Activated CD4-positive, alpha-beta T cell treated with anti-CD3 and anti-CD28 coated beads, Interleukin-2, amount 50 U/mL, for 24 hours (primary cell): ENCODE results near the gene KDM4B.

Experiments
- DNase-seq, 2 donors: peaks; one replicate each; pipeline ENCODE4 v3.0.0-alpha.2; 2020; ENCODE audit warnings: low read depth in 1 of 2, low spot score in 1 of 2

Gene KDM4B

DNA sequence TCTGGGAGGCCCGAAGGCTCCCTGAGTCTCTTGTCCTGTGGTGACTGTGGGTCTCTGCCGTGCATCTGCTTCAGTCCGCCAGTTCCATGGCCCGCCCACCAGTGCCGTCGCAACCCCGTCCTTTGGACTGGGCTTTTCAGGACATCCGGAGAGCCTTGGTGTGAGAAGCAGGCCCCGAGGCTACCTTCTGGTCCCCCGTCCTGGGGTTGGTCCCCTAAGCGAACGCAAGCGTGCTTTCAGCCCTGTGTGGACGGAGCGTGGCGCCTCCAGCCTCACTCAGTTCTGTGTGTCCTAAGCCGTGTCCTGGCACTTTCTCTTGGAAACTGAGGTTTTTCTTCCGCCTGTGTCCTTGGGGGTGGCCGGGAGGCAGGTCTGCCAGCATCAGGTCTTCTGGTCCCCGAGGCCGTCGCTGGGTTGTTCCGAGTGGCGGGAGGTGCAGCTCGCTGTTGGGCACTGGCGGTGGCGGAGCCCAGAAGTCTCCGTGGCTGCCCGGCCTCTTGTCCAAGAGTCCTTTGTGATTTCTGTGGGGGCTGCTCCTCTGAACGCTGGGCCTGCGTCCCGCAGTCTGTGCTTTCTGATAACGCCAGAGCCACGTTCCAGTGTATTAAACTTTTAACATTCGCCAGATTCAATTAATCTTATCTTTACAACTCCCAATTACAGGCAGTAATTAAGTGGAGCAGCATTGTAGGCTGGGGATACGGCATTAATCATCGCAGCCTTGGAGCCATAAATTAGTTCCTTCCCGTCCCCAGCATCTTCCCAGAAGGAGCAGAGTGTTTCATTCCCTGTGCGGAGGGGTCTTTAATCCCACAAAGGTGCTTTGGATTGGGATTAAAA is 99.5 kb downstream of the KDM4B start:
- no peak for DNase-seq

DNA sequence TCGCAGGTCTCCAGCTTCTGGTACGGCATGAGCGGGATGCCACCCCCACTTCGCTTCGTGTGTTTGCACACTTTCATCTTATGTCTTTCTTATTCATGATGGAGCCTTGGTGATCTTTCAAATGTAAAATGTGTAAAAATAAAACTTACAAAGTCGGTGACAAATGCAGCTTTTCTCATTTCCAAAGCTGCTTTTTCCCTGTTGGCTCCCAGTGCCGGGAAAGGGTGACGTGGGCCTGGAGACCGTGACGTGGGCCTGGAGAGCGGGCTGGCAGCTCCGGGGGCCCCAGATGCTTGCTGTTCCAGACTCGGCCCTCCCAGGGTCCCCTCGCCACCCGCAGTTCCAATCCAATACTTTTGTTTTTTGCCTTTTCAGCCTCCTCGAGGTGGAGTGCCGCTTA is 101.4 kb downstream of the KDM4B start:
- no peak for DNase-seq

DNA sequence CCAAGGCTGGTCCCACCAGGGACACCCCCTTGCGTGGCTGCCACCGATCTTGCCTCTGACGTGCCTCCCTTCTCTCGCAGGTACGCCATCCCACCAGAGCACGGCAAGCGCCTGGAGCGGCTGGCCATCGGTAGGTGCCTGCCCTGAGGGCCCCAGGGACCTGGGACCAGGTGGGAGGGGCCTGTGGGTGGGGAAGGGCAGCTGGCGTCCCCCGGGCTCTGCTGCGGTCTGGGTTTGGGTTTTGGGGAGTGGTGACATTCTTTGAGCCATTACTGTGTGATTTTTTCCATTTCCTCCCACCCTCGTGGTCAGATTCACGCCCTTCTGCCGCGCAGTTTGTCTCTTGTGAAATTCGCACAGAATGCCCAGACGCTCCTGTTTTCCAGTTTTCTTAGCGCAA is 102.0 kb downstream of the KDM4B start:
- DNase-seq, result no peak

DNA sequence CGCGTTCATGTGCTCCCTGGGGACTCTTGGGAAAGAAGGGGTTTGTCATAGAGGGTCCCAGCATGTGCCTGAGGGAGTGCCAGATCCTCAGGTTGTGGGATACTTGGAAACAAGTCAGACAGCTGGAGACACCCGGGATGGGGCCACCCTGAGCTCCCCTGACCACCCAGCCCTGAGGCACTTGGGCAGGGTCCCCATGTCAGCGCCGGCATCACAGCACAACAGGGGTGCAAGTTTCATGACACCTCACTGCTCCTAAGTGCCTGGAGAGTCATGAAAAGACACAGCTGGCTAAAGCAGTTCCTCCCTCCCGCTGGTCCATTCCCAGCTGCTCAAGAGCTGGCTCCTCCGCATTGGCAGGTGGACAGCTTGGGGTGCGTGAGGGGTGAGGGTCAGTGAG is 102.7 kb downstream of the KDM4B start:
- DNase-seq, result no peak

GRCh38 chr19:5072115-5072514 is 103.2 kb downstream of the KDM4B start:
- no peak for DNase-seq

DNA sequence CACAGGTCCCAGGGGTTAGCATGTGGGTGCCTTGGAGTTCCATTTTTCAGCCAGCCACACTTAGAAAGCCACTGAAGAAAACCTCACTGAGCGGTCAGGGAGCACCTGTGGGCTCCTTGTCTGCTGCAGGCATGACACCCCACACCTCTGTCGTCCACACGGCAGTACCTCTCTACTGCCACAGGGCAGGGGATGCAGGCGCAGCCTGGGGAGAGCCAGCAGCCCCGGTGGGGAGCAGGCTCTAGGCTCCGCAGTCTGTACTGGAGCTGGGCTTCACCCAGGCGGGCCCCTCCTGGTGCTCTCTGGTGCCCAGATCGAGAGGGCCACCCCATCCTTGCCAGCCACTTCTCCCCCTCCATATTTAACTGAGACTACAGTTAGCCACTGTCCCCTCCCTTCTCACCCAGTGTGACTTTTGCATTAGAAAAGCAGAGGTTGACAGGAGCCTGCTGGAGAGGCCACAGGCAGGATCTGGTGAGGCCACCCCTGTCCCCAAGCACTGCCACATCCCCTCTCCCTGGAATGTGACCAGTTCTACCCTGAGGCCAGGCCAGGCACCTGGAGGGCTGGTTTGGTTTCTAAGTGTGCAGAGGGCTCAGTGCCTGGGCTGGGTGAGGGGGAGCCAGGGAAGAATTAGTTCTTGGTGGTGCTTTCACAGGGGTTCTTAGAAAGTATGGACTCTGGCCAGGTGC is 104.4 kb downstream of the KDM4B start:
- DNase-seq, result no peak

GRCh38 chr19:5074407-5074806 is 105.5 kb downstream of the KDM4B start:
- DNase-seq, result no peak

DNA sequence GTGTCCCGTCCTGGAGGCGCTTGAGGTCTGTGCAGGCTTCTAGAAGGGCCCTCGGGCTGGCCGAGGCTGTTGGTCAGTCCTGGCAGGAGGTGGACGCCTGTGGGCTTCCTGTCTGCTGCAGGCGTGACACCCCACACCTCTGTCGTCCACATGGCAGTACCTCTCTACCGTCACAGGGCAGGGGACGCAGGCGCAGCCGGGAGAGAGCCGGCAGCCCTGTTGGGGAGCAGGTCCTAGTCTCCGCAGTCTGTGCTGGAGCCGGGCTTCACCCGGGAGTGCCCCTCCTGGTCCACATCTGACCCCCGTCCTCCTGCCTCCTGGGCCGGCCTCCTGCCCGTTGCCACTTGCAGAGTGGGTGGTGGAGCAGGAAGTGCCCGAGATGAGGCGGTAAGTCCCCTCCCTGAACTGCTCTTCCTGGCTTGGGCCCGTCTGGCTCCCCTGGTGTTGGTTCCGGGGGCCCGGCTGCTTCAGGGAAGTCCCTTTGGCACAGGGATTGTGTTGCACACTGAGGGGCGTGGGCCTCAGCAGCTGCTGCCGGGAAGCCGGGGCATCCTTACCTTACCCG is 106.0 kb downstream of the KDM4B start:
- DNase-seq, result no peak

DNA sequence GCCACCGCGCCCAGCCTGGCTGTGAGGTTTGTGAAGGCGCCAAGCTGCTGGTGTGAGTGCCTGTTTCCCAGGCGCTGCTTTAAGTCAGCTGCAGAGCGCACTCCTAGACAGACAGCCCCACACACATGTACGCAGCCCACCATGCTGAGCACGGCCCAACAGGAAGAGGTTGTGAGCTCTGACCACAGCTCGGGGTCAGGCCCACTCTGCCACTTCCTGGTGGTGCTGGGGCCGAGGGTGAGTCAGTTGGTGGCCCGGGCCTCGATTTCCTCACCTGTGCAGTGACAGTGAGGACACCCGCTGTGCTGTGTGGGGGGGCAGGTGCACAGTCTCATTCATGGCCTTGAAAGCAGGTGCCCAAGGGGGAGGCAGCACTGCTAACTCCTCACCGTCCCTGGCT is 106.7 kb downstream of the KDM4B start:
- no peak for DNase-seq

DNA sequence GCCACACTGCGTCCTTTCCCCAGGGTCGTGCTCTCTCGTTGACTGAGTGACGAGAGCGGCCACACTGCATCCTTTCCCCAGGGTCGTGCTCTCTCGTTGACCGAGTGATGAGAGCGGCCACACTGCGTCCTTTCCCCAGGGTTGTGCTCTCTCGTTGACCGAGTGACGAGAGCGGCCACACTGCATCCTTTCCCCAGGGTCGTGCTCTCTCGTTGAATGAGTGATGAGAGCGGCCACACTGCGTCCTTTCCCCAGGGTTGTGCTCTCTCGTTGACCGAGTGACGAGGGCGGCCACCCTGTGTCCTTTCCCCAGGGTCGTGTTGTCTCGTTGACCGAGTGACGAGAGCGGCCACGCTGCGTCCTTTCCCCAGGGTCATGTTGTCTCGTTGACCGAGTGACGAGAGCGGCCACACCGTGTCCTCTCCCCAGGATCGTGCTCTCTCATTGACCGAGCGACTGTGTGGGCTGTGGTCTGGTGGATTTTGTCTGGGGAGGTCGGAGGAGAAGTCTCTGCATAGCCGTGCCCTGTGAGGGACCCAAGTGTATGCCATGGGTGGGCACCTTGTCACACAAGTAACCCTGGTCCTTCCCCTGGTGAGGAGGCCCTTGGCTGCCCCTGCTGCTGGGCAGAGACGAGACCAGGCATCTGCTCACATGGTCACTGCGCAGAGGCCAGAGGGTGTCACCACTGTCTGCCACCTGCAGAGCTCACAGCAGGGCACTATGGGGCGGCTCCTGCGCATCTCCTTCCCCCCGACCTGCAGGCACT is 107.7 kb downstream of the KDM4B start:
- DNase-seq, result no peak

- no peak for DNase-seq
These were observed 108.2 kb downstream of the KDM4B start for GRCh38 chr19:5077209-5077515.

DNA sequence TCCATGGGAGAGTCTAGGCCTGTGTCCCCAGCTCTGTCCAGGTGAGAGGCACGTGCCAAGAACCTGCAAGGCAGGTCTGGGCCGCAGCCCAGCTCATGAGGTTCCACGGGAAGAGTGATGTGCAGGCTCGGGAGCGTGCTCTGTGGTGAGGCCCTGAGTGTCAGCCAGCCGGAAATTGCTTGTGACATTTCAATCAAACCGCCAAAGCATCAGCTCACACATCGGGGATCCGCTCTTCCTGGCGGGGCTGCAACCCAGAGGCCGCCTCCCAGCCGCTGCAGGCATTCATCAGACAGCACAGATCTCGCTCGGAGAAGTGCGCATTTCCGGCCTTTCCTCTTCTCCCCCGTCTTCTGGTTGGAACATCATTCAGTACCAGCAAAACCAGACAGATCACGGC is 109.3 kb downstream of the KDM4B start:
- no peak for DNase-seq

DNA sequence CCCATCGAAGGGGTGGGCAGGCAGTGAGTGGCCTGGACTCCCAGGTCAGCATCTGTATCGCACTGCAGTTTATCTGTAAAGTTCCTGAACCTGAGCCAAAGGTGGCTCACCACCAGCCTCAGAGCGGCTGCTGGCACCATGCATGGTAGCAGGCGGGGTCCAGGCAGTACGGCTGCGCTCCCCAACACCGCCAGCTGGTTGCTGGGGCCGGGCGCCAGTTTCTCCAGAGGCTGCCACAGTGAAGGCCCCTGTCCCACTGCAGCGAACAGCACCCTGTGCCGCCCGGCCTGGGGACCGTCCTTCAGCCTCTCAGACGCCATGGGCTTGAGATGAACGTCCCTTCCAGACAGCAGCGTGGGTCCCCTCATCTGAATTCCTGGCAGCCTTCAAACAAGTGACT is 109.8 kb downstream of the KDM4B start:
- DNase-seq, result no peak

DNA sequence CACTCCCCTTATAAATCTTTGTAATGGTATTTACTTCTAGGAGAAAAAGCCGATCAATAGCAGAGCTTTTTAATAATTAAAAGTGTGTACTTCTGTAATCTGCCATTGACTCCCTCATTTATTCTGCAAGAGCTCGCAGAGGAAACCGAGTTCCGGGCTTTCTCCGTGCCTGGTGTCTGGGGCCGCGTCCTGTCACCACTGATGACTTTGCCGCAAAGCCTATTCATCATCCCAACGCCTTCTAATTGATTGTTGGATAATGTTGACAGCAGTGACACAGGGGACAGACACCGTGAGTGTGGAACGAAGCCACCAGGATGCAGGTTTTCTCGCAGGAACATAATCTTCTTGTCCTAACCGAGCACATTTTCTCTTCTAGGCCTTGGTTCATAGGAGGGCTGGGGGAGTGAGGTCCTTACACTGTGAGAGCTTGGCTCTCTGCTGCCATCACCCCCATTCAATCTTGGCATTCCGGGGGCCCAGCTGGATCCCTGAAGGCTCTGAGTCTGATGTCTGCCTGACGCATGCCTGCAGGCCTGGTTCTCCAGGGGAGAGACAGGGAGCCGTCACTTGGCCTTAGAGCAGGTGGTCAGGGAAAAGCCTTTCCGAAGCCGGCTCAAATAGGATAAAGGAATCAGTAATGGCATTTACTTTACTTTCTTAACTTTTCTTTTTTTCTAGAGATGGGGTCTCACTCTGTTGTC is 110.3 kb downstream of the KDM4B start:
- no peak for DNase-seq

DNA sequence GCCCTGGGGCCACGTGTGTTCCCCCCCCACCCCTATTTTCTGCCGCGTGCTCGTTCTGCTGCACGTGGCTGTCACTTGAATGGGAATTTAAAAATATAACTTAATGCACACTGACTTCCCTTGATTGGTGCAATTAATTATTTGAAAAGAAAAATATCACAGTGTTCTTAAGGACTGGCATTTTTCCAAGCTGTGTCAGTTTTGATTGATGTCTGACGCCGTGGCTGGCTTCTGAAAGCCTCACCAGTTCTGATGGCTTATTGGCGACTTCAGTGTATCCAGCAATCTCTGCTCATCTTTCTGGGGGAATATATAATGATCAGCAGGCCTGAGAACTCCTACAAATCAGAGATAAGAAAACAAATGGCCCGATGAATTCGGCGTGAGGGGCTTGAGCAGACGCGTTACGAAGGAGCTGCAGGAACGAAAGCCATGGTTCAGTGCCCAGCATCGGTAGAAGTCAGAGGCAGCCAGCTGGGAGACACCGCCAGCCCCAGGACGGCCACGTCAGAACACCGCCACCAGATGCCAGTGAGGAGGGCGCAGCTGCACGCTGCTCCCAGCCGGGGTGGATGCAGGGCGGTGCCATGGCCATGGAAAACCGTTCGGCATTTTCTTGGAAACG is 111.2 kb downstream of the KDM4B start:
- DNase-seq, result no peak

DNA sequence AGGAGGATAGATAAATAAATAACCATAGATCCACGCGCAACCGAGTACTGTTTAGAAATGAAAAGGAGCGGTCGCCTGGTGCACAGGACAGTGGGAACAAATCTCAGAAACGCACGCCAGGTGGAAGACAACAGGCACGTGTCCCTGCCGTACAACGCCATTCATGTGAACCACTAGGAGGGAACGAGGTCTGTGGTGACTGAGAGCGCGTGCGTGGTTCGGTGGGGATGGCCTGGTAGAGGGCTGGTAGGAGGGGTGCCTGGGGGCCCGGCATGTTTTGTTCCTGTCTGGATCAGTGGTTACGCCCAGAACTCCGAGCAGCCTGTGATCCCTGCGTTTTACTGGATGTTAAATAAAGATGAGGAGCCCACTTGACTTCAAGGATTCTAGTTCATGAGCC is 111.9 kb downstream of the KDM4B start:
- no peak for DNase-seq

DNA sequence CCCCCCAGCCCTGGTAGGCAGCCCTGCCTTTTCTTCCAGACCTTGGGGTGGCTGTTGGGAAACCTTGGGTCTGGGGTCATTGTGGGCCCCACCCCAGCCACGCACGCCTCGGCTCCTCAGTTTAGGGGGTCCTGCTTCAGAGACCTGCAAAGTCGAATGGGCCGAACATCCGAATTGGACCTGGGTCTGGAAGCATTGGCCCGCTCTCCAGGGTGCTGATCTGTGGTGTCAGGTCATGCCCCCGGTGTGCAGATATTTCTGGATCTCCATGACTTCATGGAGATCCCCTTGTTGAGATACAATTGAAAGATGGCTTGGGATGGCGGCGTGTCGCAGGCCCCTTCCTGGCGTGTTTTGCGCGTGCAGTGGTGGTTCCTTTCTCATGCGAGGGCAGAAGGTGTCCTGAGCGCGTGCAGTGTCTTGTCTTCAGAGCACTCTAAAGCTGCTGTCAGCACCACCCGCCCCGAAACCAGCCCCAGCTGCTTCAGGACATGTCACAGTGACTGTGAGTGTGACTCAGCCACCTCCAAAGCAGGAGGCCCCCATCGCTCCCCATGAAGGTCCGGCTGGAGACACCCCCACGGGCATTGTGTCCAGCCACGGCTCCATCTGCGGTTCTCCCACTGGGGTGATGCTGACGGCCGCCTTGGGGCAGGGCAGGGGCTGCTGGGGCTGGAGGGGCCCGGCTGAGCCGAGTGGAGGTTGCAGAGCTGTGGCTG is 112.7 kb downstream of the KDM4B start:
- no peak for DNase-seq

- no peak for DNase-seq
These were observed 114.6 kb downstream of the KDM4B start for GRCh38 chr19:5083547-5083965.

DNA sequence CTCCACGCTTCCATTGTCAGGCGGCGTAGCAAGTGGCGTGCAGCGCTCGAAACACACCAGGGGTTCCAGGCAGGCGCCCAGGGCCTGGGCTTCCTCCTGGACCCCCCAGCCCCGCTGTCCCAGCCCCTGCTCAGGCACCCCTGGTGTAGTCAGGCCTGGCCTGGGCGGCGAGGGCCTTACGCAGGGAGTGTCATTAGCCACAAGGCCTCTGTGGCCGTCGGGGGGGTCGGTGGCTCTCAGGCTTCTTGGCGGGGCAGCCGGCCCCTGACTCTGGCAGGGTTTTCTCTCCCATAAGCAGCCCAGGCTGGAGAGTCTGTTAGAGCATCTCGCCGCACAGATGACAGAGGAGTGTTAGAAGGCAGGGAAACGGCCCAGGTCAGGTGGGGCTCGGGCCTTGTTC is 116.7 kb downstream of the KDM4B start:
- no peak for DNase-seq

- no peak for DNase-seq
These were observed 117.3 kb downstream of the KDM4B start for GRCh38 chr19:5086230-5086629.
